GM18519 (cell line): ENCODE data around the gene RBM20.

Experiments used
- ATAC-seq: cut with Tn5 transposase; IDR thresholded peaks from one replicate; pipeline ENCODE4 v1.9.1; 2021; ENCODE audit warnings: mild to moderate bottlenecking, moderate library complexity; ENCODE audit not compliant: unreplicated experiment, low FRiP score

Gene RBM20

DNA sequence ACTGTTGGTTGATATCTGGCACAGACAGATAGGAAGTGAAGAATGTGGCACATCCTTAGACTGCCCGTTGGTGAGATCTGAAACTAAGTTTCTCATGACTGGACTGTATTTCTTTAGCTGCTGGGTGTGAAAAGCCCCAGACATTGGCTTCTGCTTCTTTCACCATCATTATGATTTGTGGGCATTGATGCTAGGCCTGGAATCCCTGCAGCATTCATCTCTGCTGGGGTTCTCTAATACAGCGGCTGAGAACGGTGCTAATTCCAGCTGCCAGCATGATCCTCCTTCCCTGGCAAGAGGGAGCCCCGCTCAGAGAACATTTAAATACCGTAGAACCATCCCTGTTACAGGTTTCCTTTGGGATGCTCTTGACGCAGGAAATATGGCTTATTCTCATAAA lies 26.2 kb downstream of the RBM20 start:
- ATAC-seq, result no peak

DNA sequence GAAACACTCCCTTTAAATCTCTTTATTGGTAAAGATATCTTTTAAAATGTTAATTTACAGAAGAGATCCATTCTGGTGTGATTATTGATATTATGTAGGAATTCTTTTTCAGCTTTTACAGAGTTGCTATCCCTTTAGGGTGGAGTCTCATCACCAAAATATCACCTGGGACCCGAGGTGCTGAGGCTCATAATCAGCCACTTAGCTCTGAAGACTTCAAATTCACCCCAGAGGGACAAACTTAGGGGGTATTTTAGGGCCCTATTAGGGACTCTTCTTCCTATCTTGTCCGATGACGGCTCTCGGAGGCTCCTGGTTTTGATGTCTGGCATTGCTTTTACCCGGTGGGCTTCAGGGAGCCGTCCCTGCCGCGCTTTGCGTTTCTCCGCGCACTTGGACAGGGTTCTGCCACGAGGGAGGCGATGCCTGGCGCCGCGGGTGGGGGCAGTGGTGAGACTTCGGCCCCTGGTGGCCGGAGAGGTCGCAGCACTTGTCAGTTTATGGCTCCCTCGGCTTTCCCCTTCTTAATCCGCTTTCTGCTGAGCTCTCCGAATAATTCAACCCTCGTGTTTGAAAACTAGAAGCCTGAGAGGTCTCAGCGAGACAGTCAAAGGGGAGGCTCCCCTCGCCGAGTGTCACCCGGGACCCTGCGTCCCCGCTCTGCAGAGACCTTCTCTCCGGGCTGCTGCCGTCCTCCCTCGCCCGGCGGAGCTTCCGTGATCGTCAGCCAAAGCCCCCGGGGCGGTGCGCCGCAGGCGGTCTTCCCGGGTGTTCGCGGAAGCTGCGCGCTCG lies 27.8 kb downstream of the RBM20 start:
- ATAC-seq, result peak; percentile 95

DNA sequence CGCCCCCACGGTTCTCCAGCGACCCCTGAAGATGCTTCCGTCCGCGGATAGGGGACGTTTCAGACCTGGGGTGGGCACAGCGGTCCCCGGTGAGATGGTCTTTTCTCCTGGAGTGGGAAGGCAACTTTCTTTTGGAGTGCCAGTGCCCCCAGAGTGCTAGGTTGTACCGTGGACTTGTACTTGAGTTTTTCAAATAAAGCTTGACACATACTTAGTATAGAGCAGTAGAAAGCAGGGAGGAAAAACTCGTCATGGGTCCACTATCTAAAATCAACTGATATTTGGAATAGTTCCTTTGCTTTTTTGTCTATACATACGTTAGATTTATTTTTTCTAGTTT lies 28.4 kb downstream of the RBM20 start:
- ATAC-seq, result peak; percentile 9

DNA sequence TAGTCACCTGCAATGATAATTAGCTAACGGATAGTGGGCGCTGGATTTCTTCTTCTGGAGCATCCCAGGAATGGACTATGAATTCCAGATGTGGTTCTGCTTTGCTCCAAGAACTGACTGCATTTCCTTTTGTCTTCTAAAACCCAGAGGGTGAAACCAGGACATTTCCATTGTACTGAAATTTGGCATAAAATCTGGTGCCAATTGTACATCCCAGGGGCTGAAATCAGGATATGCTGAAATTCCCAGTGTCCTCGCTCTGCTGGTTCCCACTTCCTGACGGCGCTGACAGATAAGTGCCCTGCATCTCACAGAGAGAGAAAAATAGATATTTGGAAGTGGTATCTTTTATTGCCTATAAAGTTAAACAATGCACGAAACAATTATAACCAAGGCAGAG lies 31.9 kb downstream of the RBM20 start:
- no peak for ATAC-seq

DNA sequence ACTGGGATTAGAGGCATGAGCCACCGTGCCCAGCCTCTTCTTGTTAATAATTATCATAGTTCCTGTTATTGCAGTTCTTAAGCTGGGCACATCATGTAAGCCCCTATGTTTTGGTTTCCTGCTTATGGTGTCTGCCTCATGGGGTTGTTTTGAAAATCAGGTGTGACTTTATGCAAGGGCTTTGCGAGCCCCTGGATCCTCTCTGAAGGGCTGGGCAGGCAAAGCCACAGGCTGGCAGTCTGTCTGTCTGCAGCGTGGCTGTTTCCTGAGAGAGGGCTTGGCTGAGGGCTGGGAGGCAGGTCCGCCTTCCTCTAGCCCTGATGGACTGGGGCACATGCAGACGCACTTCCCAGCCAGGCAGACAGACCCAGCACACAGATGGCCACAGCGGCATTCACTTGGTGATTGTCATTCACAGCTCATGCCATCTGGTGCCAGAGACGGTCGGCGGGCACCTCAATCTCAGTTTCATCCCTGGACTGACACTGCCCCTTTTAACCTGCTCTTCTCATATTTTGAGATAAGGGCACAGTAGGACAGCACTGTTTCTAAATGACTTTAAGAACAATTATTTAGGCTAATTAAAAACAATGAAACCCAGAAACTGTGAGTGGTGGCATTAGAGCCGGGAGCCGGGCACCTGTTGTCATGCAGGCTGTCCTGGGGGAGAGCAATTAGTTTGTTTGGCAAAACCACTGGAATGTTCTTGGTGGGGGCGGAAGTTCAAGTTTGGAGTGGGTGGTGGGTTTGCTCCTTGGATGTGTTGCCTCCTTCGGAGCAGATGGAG lies 35.5 kb downstream of the RBM20 start:
- no peak for ATAC-seq

DNA sequence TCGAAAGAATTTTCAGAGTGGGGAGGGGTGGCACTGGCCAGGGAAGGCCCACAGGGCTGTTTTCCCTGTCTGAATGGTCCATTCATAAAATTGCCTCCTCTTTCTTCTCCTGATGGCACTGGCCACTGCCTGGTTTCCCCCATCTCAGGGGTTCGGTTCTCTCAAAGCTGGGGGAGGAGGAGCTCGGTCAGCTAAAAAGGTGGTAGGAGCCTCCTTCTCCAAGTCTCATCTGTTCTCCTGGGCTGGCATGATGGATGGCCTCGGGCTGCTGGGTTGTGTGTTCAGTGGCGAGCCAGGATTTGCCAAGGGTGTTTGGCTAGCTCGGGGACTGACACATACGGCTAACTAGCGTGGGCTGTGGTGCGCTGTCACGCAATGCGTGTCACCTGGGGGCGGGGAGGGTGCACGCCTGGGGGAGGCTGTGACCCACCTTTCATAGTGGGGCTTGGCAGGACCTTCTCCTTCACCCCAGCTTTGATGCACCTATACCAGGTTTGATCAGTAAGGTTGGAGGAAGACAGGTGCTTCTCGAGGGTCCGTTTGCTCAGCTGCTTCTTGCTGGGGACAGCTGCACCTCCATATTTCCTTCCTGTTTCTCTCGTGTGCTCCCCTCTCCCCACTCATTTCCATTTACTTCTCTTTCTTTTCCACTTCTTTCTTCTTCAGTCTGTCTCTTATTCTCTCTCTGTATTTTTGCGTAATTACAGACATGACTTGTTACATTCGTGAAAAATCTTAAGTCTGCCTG lies 36.3 kb downstream of the RBM20 start:
- ATAC-seq, result no peak

DNA sequence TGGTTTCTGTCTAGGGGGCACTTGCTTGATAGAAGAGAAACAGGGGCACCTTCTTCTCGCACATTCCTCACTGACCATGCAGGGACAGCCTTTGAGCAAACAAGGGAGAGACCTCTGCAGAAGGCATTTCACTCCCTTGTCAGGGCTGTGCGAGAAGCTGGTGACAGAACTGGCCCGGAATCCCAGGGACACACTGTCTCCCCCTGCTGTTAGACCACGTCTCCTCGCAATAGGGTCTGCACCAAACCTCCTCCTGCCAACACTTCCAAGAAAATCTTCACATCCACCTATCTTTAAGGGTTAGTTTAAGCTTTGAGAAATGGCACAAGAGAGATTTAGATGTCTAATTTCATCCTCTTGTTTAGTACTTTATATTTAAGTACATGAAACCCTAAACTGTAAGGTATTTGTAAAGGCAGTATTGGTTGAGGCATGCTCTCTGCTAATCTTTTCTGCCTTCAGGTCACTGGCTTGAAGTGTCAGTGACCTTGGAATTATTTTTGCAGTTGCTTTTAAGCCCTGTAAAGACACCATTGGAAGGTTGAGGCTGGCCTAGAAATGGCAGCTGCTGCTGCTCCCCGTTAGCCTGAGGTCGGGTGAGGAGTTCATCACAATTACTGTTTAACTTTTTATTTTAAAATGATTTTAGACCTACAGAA lies 37.0 kb downstream of the RBM20 start:
- ATAC-seq, result no peak

DNA sequence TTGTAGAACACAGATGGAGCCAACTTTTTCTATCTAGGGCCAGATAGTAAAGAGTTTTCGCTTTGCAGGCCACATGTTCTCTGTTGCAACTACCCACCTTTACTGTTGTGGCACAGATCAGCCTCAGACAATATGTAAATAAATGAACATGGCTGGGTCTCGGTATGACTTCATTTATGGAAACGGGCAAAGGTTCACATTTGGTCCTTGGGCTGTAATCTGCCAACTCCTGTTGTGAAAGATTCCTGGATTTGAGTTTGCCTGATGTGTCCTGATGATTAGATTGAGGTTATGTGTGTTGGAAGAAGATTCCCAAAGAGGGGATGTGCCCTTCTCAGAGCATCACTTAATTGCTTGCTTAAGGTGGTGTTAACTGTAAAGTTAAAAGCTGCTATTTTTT lies 38.2 kb downstream of the RBM20 start:
- no peak for ATAC-seq

DNA sequence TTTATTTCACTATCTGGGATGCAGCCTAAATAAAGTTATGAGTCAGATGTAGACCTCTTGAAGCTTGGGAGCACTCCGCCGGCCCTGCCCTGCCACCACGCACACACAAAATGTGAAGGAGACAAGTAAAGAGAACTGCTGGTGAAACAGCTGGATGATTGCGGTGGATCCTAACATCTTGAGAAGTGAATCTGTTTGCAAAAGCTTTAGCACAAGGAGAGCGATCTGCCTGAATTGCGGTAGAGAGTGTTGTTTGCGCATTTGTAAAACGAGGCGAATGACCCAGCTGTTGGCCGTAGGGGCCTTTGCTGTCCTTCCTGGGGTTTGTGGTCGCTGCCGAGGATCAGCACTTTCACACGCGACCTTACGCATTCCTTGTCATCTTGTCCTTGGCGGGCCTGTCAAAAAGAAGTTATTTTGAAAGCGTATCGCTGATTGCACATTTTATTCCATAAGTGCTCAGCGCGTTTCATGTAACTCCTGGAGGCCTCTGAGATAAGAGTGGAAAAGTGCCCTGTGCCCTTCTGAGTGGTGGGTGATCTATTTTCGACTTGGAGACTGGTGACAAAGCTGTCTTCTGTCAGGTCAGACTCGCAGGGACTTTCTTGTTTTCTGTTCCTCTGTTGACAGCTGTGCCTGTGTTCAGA lies 40.8 kb downstream of the RBM20 start:
- no peak for ATAC-seq

DNA sequence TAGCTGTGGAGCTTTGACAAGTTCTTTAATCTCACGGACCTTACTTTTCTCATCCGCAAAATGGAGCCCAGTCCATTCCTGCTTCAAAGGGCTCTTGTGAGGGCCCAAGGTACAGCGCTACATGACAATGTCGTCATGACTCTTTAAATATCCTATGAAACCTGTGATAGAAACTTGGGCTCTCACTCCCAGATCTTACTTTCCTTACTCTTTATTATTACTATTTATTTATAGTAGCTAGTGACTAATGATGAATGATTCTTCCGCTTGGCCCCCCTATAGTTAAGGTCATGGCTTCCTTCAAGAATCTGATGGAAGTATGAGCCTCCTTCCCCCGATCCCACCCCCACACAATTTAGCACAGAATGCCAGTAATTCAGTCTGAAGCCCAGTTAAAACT lies 41.9 kb downstream of the RBM20 start:
- ATAC-seq, result no peak

DNA sequence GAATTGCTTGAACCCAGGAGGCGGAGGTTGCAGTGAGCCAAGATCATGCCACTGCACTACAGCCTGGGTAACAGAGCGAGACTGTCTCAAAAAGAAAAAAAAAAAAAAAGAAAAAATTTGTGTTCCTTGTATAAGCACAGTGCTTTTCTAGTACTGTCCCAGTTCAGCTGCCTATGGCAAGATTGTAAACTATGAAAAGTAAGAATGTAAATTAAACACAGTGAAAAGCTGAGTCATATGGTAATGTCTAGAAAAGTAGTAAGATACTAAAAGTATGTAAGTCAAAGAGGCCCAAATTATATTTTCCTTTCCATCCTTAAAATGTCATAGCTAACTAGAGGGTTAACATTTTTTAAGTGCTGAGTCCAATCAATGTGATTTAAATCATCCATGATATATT lies 42.8 kb downstream of the RBM20 start:
- ATAC-seq, result no peak

DNA sequence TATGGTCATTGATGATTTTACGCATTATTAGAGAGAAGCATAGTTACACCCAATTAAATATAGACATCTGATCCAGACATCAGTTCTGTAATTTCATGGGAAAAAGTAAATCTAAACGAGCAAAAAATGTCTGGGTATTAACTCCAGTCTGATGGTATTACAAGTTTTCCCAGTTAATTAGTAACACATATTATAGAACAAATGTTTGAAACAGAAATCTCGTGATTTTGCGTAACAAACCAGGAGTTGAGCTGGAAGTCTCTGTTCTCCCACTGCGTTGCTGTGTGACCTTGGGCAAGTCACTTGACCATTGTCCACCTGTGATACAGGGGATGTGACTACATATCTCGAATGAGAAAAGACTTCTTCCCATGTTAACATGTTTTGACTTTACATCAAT lies 43.3 kb downstream of the RBM20 start:
- no peak for ATAC-seq

DNA sequence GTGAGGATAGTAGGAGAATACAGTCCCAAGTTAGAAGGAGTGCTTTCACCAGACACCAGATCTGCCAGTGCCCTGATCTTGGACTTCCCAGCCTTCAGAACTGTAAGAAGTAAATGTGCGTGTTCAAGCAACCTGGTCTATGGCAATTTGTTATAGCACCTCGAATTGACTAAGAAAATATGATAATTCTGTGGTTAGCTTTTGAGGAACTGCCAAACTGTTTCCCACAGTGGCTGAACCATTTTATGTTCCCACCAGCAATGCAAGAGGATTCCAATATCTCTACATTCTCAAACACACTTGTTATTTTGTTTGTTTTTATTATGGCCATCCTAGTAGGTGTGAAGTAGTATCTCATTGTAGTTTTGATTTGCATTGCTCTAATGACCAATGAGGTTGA lies 47.0 kb downstream of the RBM20 start:
- no peak for ATAC-seq

DNA sequence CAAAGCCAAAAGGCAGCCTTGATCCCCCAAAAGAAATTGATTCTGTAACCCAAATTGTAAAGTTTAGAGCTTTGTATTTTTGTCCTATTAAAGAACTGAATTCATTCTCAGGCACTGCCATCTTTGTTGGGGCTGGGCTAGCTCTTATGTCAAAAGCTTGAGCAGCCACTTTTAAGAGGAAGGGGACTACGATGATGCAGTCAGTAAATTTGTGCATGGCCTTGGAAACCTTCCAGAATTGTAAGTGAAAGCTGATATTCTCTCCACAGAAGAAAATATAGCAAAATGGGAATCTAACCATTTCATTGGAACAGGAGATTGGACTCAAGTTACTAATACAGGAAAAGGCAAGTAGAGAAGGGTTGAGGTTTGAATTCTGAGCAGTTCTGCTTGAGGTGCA lies 50.1 kb downstream of the RBM20 start:
- ATAC-seq, result no peak

DNA sequence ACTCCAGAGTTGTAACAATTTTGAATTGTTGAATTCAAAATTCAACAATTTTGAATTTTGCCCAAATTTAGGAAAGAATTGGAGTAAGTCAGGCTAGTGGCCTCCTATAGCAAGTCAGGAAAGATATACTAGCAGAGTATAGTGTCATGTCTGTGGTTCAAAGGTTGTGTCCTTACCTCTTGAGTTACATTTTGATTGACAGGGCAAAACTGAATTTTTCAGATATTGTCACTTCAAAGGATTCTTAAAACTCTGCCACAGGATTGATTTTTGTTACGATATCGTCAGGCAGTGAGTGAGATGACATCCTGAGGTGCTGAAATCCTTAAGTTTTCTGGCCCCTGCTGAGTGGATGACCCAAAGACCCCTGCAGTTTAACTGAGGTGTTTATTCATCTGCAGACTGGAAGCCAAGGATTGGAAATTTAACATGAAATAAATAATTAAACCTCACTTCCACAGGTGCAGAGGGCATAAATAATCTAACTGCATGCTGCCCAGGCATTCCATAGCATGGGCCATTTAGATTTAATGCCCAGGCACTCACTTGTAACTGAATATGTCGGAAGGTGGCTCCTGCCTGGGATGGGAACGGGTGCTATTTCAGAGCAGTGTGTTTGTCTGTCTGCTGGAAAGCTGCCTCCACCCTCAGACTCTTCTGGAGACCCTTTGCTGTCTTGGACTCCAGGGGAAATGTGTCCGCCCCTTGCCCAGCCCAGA lies 50.8 kb downstream of the RBM20 start:
- no peak for ATAC-seq

DNA sequence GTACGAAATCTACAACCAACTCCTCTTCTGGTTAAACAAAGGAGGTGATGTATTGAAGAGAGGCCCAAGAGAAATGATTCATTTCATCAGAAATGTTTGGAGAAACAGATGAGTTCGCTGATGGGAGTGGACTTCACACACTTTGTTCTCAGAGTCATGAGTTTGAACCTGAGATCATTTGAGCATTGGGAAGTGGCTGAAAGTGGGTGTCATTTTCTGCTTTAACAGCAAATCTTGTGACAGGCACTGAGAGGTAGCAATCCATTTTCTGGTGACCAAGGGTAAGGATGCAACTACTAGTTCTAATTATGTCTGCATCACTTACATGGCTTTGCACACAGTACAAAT lies 51.4 kb downstream of the RBM20 start:
- ATAC-seq, result no peak

DNA sequence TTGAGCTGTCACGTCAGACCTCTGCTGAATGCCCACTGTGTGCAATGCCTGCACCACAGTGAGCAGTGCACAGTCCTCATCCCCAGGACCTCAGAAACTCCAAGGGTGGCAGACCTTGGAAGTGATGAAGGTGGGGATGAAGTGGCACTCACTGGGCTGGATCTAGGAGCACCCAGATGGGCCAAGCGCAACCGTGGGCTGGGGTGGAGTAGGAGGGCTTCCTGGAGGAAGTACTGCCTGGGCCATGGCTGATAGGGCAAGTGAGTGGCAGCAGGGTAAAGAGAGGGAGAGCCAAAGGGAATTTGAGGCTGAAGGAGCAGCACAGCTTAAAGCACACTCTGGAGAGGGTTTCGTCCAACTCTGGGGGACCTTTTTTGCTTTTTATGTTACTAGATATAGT lies 52.3 kb downstream of the RBM20 start:
- ATAC-seq, result no peak

DNA sequence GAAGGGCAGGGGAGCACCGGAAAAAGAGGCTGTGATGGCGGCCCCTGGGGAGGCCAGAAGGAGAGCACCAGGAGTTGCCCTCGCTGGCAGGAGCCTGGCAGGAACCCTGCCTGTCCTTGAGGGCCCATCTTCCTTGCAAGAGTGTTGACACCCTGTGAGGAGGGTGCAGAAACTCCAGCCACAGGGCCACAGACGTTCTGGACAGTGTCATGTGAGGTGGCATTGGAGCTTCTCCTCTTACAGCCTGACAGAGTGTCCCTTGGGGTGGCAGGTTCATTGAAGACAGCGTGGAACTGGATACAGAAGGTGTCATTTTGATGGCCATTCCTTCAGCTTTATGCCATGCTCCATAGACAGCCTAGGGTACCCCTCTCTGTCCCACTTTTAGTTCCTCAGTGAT lies 54.2 kb downstream of the RBM20 start:
- ATAC-seq, result no peak

DNA sequence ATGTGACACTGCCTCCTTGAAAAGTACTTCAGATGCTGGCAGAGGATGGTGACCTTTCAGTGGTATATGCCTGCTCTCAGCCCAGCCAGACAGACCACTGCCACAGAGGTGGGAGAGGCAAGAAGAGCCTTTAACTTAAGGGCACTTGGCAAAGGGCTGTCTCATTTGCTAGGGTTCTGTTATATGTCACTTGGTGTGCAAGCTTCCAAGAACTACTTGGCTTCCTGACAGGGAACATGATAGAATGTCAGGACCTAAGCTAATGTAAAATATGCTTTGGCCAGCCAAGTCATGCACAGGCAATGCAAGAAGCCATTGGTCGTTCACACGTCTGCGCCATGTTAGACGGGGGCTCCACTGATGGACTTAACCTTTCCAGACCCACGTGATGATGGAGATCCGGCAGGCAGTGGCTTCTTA lies 54.7 kb downstream of the RBM20 start:
- no peak for ATAC-seq
